ENCODE results near the gene LAMTOR2. TPM values are rescaled to one million over a fixed set of nuclear protein-coding genes. Genes with fewer than 3 reads are reported as not detected.

LAMTOR2 gene
- total and polyA plus RNA-seq, 4 donors: 71.2 to 143 (median 103) TPM

DNA sequence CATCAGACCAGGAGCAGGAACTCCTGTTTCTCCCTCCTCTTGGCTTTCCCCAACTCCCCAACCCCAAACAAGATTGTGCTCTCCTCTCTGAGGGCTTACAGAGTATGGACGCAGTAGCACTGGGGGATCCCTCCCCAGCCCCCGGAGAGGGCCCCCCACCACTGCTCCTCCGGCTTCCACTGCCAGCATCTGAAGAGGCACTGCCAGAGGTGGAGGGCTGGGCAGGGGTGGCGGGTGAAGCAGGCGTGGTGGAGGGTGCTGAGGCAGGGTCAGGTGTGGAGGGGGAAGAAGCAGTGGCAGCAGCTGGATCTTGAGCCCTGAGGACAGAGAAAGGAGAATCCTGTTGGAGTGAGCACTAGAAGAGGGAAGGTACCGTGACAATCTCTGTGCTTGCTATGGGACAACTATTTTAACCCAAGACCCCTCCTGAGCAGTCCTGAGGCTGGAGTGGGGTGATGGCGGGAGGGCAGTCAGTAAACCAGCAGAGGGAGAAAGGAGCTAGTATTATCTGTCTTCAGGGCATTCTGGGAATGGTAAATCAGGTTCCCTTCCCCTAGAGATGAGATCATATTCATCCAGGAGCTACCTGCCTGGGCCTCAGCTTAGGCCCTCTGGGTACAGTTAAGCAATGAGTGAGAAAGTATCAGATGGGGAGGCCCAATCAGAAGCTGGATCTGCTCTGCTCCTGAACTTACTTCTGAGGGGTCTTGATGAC lies 3.4 kb upstream of the LAMTOR2 start:
- peaks cover 3 to 18% (median 7%) of the 10 kb centered on the region in 4 donors for H3K36me3 ChIP-seq (ENCODE audit: control insufficient read depth in 4 of 4, insufficient read depth in 4 of 4, low read length in 4 of 4)
- no peak for TF ChIP-seq CTCF (IDR thresholded peaks at IDR 0.05; ENCODE audit: control extremely low read depth, extremely low read depth)
- no peak overlapping the region for H3K27ac ChIP-seq (ENCODE audit: low read depth in 1 of 2, low read length in 1 of 2)
- no peaks in the 10 kb centered on the region for H3K27me3 ChIP-seq (ENCODE audit: control insufficient read depth in 3 of 3, insufficient read depth in 3 of 3, low read length in 2 of 3)
- no peak for ATAC-seq (ENCODE audit: insufficient read depth, low FRiP score)
- no peaks in the 10 kb centered on the region for H3K9me3 ChIP-seq (ENCODE audit: control insufficient read depth in 4 of 4, insufficient read depth in 3 of 4, low read length in 3 of 4)
- DNase-seq: no peak
- peaks cover 4 to 8% (median 7%) of the 10 kb centered on the region in 5 donors for H3K4me1 ChIP-seq (ENCODE audit: control insufficient read depth in 5 of 5, insufficient read depth in 5 of 5, low read length in 5 of 5)
- no peak overlapping the region for H3K9ac ChIP-seq (ENCODE audit: insufficient read depth in 1 of 2, low read length in 2 of 2)
- H3K4me3 ChIP-seq: no peak overlapping the region
- 93 to 94% methylated on average over 5 to 7 of the region's 7 CpGs for WGBS, 2 donors

GRCh38 chr1:156052862-156053767 lies 1.5 kb upstream of the LAMTOR2 start:
- H3K4me3 ChIP-seq: peak overlapping the region; percentile 86
- peaks cover 4 to 8% (median 7%) of the 10 kb centered on the region in 5 donors for H3K4me1 ChIP-seq (ENCODE audit: control insufficient read depth in 5 of 5, insufficient read depth in 5 of 5, low read length in 5 of 5)
- peak overlapping the region in 1 of 2 donors; percentile 71 for H3K9ac ChIP-seq (ENCODE audit: insufficient read depth in 1 of 2, low read length in 2 of 2)
- 1% methylated on average over 40 to 59 of the region's 63 CpGs for WGBS, 2 donors
- ATAC-seq (ENCODE audit: insufficient read depth, low FRiP score): no peak
- peak overlapping the region; percentile 62 to 64 for H3K27ac ChIP-seq (ENCODE audit: low read depth in 1 of 2, low read length in 1 of 2)
- H3K9me3 ChIP-seq (ENCODE audit: control insufficient read depth in 4 of 4, insufficient read depth in 3 of 4, low read length in 3 of 4): no peaks in the 10 kb centered on the region
- no peak for TF ChIP-seq CTCF (IDR thresholded peaks at IDR 0.05; ENCODE audit: control extremely low read depth, extremely low read depth)
- H3K27me3 ChIP-seq (ENCODE audit: control insufficient read depth in 3 of 3, insufficient read depth in 3 of 3, low read length in 2 of 3): no peaks in the 10 kb centered on the region
- H3K36me3 ChIP-seq (ENCODE audit: control insufficient read depth in 4 of 4, insufficient read depth in 4 of 4, low read length in 4 of 4): peaks cover 3 to 16% (median 7%) of the 10 kb centered on the region in 4 donors
- peak; percentile 74 to 82 (median 77) for DNase-seq

DNA sequence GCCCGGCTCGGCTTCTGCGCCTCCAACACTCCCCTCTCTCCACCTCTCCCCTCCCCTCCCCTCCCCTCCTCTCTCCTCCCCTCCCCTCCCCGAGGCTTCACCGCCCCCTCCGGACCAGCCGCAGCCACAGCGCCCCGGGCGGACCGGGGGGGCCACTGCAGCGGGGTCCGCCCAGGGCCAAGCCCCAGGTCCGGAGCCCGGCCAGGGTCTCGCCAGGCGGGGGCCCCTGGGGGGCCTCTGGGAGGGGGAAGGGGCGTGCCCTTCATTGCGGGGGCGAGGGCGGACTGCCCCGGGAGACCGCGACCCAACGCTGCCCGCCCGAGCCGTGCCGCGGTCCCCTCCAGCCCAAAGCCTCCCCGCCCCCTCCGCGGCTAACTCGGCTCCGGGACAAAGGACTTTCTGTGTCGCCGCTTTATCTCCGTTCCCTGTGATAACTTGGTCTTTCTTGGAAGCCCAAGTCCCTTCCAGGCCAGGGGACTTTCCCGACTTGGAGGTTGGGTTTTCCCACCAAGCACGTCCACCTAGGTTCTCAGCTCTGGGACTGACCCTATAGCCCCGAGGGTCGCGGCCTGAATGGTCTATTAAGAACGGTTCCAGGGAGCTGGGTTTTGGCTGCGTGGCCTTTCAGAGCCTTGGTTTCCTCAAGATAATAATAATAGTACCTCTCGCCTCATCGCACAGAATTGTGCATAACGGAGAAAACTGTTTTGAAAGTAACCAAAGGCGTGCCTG lies 648 bp upstream of the LAMTOR2 start, which contains the start of gene UBQLN4:
Gene UBQLN4 (minus strand): TSS at position 31 of the 732 bp plus-strand sequence. CDS start 97 bp downstream, outside the sequence.
- DNase-seq: peak; percentile 92 to 96 (median 95)
- TF ChIP-seq CTCF (IDR thresholded peaks at IDR 0.05; ENCODE audit: control extremely low read depth, extremely low read depth): no peak
- Histone ChIP-seq H3K27me3 (ENCODE audit: control insufficient read depth in 3 of 3, insufficient read depth in 3 of 3, low read length in 2 of 3) (no peaks in the 10 kb centered on the region), H3K9ac (ENCODE audit: insufficient read depth in 1 of 2, low read length in 2 of 2) (peak within 1 kb of the TSS; percentile 76 to 84), H3K36me3 (ENCODE audit: control insufficient read depth in 4 of 4, insufficient read depth in 4 of 4, low read length in 4 of 4) (peaks cover 2 to 12% (median 5%) of the 10 kb centered on the region in 4 donors), H3K27ac (ENCODE audit: low read depth in 1 of 2, low read length in 1 of 2) (peak within 1 kb of the TSS; percentile 83 to 89), H3K9me3 (ENCODE audit: control insufficient read depth in 4 of 4, insufficient read depth in 3 of 4, low read length in 3 of 4) (no peaks in the 10 kb centered on the region), H3K4me1 (ENCODE audit: control insufficient read depth in 5 of 5, insufficient read depth in 5 of 5, low read length in 5 of 5) (peaks cover 4 to 8% (median 6%) of the 10 kb centered on the region in 5 donors), H3K4me3 (peak within 1 kb of the TSS; percentile 86)
- WGBS, 2 donors: 0% methylated on average over 26 to 44 of the region's 49 CpGs
- peak; percentile 86 for ATAC-seq (ENCODE audit: insufficient read depth, low FRiP score)

Data from lung (tissue), 12 donors.